C1 segment of cervical spinal cord (tissue), 14 donors: ENCODE results near the gene CYP11A1.
"Not testable (repeated sequence)": the region's sequence is repeated elsewhere in the genome, so short reads cannot be mapped to it uniquely, and the experiment has no call there.

Experiments
- DNase-seq, 14 donors: peaks; one replicate each; lab custom pipeline; 2025; lab: John Stamatoyannopoulos, UW

CYP11A1 gene

DNA sequence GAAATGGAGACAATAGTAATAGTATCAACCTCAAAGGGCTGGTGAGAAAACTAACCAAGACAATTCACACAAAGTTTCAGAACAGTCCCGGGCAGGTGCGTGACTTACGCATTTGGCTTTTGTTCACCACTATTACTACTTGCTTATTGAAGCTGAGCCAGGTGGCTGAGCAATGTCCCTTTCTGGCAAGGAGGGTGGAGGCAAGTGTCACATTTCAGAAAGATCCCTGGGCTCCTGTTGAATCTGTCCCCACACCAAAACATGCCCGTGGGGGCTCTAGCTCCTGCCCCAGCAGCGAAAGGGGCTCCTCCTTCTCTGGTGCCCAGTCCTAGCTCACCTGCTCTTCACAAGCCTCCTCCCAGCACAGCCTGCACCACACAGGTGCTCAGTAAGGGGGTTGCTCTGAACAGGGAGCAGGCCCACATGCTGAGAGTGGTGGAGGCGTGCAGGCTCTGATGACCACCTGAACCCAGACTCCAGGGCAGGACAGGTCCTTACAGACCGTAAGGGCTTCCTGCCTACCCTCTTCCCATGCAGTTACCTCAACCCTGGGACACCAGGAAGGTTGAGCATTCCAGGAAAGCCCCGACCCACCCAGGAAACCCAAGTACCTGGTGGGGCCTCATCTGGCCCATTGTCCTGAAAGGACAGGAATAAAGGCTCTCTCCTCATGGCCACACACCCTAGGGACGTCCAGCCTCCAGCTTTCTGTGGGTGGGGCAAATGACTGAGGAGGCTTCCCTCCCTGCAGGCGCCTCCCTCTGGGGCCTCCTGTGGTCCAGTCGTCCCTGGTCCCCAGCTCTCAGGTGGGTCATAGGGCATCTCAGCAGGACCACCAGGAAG lies 33.7 kb upstream of the CYP11A1 start:
- no peak for DNase-seq

GRCh38 chr15:74400313-74400860 lies 32.9 kb upstream of the CYP11A1 start:
- DNase-seq: no peak

- no peak for DNase-seq
Observed at GRCh38 chr15:74399511-74400312, 32.3 kb upstream of the CYP11A1 start.

DNA sequence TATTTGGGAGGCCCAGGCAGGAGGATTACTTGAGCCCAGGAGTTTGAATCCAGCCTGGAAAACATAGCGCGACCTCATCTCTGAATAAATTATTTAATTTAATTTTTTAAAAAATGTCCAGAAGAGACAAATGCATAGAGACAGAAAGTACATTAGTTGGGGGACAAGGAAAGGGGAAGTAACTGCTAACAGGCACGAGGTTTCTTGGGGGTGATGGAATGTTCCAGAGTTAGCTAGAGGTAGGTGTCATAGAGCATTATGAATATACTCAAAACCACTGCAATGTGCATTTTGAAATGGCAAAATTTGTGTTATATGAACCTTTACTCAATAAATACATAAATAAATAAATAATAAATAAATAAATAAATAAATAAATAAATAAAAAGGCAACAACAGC lies 31.7 kb upstream of the CYP11A1 start:
- no peak for DNase-seq

DNA sequence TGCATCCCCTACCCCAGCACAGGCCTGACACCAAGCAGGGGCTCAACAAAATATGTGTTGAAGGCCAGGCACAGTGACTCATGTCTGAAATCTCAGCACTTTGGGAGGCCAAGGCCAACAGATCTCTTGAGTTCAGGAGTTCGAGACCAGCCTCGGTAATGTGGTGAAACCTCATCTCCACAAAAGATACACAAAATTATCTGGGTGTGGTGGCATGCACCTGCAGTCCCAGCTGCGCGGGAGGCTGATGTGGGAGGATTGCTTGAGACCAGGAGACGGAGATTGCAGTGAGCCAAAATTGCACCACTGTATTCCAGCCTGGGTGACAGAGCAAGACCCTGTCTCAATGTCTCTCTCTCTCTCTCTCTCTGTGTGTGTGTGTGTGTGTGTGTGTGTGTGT lies 30.7 kb upstream of the CYP11A1 start:
- no peak for DNase-seq

DNA sequence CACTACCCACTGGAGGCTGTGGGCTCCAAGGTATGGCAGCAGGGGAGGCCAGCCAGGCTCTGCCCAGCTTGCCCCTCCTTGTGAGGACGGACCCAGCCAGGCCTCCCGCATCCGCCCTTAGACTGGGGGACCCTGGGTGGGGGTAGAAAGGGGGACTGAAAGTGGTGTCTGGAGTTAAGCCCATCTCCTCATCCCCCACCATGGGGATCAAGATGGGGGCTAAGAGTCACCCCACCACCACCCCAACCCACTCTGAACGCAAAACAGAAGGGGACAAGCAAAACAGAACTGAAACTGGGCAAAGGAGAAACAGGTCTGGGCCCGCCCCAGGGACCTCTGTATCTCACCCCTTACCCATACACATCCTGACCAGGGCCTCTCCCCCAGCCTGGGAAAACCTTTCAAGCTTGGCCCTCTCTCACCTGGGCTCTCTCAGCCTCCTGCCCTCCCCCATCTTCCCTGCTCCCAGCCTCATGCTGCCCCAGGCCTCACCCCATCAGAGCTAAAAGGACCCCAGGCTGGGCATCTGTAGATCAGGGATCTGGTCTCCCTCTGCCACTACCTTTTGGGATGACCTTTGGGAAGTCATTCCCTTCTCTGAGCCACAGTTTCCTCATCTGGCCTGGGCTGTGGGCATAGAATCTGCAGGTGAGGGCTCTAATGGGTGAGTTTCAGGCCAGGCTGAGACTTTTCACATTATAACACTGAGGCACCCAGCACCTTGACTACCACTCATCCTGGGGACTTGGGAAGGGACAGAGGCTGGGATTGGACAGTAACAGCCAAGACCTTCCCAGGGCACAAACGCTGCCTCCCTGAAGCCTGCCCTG lies 30.0 kb upstream of the CYP11A1 start:
- DNase-seq: no peak

- peak in 6 of 14 donors; percentile 23 to 51 (median 38) for DNase-seq
Observed at GRCh38 chr15:74396445-74397238, 29.2 kb upstream of the CYP11A1 start.

- no peak for DNase-seq
Observed at GRCh38 chr15:74396146-74396438, 28.6 kb upstream of the CYP11A1 start.

DNA sequence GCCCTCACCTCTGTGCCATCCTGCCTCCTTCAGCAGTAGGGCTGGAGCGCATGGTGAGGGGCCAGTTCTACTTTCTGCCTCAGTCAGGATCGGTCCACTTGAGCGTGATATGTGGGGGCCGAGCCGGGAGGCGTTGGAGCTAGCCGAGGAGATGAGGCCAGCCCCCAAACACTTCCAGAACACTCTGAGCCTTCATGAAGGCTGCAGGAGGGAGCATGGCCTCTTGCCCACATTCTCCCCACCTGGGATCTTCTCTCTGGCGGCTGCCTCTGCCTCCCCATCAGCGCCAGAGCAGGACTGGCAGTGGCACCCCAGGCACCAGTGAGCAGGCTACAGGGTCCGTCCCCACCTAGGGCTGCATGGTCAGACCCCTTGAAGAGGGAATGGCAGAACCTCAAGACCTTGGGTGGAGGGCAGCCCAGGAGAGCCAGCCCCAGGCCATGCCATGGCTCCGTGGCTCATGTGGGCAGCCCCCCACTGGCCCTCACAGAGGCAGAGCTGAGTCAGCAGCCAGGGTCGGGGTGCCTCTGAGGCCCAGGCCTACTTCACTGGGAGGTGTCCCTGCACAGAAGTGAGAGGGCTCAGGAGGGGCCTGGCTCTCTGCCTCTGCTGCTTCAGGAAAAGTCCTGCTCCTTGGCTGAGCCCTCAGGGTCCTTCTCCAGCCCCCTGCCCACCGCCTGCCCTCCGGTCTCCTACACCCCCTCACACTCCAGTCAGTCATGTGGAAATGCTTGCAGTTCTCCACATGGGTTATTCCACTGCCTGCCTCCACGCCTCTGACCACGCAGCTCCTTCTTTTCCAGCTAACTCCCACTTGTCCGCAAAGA lies 28.1 kb upstream of the CYP11A1 start:
- no peak for DNase-seq

DNA sequence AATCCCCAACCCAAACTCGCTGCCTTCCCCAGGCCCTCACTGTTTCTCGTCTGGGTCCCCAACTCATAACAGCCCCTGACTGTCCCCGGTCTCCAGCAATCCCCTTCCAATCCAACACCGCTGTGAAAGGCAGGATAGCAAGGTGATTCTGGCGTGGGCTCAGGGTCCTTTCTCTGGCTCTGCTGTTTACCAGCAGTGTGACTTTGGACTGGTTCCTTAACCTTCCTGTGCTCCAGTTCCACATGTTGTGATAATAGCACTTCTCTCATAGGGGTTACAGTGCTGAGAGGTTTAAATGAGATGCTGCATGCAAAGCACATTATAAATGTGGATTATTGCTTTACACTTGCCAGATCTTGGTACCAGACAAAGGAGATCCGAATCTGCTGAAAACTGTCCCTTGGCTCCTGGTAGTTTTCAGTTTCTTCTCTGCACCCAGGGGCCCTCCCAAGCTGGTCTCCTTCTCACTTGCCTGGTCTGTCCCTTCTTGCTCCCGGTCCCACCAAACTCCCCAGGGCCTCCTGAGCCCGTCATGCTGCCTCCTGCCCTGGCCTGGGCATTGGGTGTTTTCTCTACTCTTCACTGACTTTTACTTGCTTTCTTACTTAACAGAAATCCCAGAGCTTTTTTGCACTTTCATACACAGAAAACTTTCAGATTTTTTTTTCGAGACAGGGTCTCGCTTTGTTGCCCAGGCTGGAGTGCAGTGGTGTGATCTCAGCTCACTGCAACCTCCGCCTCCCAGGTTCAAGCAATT lies 26.8 kb upstream of the CYP11A1 start:
- DNase-seq: no peak

GRCh38 chr15:74393423-74393822 lies 26.0 kb upstream of the CYP11A1 start:
- no peak for DNase-seq

GRCh38 chr15:74392902-74393301 lies 25.5 kb upstream of the CYP11A1 start:
- DNase-seq: no peak

DNA sequence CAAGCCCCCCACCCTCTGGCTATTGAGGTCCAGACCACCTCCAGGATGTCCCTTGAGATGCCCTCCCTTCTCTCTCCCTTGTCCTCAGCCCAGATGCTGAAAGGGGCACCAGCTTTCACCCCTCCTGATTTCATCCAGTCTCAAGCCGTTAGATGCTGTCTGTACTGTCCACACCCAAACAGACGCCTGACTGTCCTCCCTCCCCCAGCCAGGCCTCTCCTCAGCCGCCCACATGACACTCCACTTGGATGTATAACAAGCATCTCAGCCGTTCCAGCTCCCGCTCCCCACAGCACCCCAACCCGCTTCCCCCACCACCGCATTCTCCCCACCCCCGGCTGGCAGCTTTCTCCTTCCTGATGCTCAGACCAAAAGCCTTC lies 25.0 kb upstream of the CYP11A1 start:
- peak in 7 of 14 donors; percentile 5 to 43 (median 14) for DNase-seq

- DNase-seq: no peak
Observed at GRCh38 chr15:74391582-74392450, 24.4 kb upstream of the CYP11A1 start.

DNA sequence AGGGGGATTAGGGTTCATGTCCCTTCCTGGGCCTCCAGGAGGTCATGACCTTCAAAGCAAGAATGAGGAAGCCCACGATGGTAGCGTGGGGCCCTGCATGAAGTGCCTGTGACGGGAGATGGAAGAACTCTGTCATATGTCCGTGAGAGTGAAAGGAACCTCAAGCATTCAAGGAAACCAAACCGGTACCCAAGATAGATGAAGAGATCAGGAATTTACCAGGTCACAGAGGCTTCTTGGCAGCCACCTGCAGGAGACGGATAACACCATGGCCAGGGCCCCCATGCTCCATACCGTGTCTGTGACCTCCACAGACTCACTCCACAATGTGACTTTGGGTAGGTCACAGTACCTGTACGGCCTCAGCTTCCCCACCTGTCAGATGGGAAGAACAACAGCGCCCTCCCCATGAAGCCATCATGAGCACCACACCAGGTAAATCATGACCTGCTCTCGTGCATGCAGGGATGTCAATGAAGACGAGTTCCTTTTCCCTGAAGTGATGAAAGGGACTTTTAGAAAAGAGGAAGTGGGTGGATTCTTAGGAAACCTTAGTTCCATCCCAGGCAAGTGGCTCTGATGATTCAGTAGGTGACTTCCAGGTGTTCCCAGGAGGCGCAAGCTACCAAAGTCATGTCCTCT lies 23.3 kb upstream of the CYP11A1 start:
- no peak for DNase-seq

DNA sequence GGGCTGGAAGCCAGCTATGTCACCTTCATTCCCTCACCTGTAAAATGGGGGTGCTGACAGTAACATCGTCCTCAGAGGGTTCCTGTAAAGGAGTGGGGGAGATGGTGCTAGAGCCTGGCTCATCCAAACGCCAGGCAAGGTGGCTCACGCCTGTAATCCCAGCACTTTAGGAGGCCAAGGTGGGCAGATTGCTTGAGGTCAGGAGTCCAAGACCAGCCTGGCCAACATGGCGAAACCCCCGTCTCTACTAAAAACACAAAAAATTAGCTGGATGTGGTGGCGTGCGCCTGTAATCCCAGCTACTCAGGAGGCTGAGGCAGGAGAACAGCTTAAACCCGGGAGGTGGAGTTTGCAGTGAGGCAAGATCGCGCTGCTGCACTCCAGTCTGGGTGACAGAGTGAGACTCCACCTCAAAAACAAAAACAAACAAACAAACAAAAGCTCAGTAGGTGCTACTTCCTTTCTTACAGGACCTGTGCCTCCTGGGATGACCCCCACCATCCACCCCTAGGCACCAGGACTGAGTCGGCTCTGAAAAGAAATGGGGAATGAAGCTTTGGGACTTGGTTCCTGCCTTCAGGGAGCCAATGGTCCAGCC lies 22.7 kb upstream of the CYP11A1 start:
- not testable (repeated sequence) for DNase-seq

DNA sequence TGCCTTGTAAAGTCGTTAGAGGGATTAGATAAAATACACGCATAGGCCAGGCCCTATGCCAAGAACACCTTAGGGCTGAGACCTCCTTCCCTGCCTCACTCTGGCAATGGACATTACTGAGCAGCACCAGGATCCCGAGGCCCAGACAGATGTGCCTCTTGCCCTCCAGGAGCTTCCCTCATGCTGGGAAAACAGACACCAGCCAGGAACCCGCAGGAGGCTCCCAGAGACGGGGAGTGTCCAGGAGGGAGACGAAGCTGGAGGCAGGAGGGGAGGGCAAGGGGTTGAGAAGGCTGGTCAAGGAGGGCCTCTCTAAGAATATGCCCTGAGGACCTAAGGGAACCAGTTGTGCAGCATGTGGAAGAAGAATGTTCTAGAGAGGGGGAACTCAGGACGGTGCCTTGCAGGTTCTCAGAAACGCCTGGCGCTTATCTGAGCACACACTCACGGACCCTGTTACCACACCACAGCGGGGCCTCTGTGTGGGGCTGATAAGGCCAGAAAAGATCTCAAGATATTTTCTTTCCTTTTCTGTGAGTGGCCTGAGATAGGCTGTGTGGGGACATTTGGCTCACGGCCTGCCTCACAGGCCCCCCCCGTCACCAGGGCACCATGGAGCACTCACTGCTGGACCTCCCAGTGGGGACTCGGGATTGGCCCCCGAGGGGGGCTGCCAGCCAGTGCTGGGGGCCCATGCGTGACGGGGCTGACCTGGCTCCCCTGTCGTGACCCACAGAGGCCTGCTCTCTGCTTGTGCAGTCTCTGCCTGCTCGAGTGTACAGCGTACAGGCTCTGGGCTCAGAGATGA lies 22.0 kb upstream of the CYP11A1 start:
- no peak for DNase-seq
